IPS-20b (cell line): ENCODE measurements around the gene DAPK2.
"Not testable (repeated sequence)": the region's sequence is repeated elsewhere in the genome, so short reads cannot be mapped to it uniquely, and the experiment has no call there.

Experiments used
- H3K27ac ChIP-seq: one replicate; pipeline ENCODE4 v1.5.1; 2013; ENCODE audit warnings: low read length
- H3K27me3 ChIP-seq: 2 replicates; pipeline ENCODE4 v1.6.1; 2013; ENCODE audit warnings: mild to moderate bottlenecking, low read length, inconsistent platforms; ENCODE audit not compliant: insufficient read depth
- H3K36me3 ChIP-seq: 2 replicates; pipeline ENCODE4 v1.6.1; 2013; ENCODE audit warnings: low read depth, mild to moderate bottlenecking, inconsistent platforms, low read length, moderate library complexity; ENCODE audit not compliant: insufficient read depth
- H3K4me1 ChIP-seq: 2 replicates; pipeline ENCODE4 v1.6.1; 2013; ENCODE audit warnings: mild to moderate bottlenecking, control low read depth, inconsistent platforms, low read length, moderate library complexity; ENCODE audit not compliant: insufficient read depth
- H3K4me3 ChIP-seq: 2 replicates; pipeline ENCODE4 v1.5.1; 2013; ENCODE audit warnings: mild to moderate bottlenecking, low read length, inconsistent platforms
- H3K9ac ChIP-seq: 2 replicates; pipeline ENCODE4 v1.6.1; 2013; ENCODE audit warnings: low read depth, mild to moderate bottlenecking, inconsistent platforms, low read length, moderate library complexity
- H3K9me3 ChIP-seq: 2 replicates; pipeline ENCODE4 v1.6.1; 2013; ENCODE audit warnings: mild to moderate bottlenecking, low read depth, low read length, inconsistent platforms; ENCODE audit not compliant: insufficient read depth

DAPK2 gene

DNA sequence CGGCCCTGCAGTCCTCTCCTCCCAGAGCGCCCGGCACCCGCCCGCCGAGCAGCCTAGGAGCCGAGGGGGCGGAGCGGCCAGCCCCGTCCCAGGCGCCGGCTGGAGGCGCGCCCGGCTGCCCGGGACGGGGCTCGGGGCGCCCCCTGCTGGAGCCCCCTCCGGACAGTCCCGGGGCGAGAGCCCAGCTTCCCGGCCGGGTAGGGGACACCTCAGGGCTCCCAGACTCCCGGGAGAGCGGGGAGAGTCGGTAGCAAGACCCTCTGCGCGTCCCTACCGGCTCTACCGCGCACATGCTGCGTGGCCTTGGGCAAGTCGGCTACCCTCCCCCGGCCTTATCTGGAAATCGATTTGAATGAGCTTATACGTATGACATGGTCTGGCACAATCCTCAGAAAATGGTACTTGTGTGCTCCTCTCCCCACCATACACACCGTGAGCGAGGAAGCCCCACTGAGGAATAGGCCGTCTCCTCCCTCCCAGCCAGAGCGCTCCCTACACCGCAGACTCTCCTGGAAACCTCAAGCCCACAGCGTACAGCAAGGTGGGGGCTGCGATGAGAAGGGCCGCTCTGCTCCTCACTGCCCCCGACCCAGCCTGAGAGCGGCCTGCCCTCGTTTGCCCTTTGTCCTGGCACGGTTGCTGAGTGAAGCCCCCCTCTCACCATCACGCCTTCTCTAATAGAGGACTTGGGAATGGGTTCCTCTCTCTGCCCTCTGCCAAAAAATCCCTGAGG is at the start of gene DAPK2:
DAPK2 (minus strand) TSS at position 65 of the 733 bp plus-strand sequence. CDS start 6,224 bp downstream, outside the sequence.
- Histone ChIP-seq H3K4me1 (0 out of 2 replicates have a peak, but pooled peaks cover 3% of the 10 kb centered on the region), H3K9me3 (no peaks in the 10 kb centered on the region), H3K9ac (peak within 1 kb of the TSS; percentile 61; the same call in 1 of the 2 replicates), H3K27ac (no peak within 1 kb of the TSS), H3K27me3 (peaks cover 54% of the 10 kb centered on the region), H3K36me3 (no peaks in the 10 kb centered on the region), H3K4me3 (peak within 1 kb of the TSS; percentile 79)

- H3K9ac ChIP-seq, result peak overlapping the region; percentile 36; the same call in 1 of the 2 replicates
- no peaks in the 10 kb centered on the region for H3K36me3 ChIP-seq
- no peak overlapping the region for H3K27ac ChIP-seq
- H3K4me1 ChIP-seq, result peaks cover 11% of the 10 kb centered on the region
- H3K27me3 ChIP-seq, result no peaks in the 10 kb centered on the region
- no peaks in the 10 kb centered on the region for H3K9me3 ChIP-seq
- peak overlapping the region; percentile 80 for H3K4me3 ChIP-seq
These were observed 49.1 kb upstream of the DAPK2 start for GRCh38 chr15:64095431-64095794.

GRCh38 chr15:64093627-64094417 is 47.5 kb upstream of the DAPK2 start, which contains the start of gene CIAO2A:
CIAO2A (minus strand) TSS chr15:64093838; CDS start chr15:64093768, 70 bp downstream.
- Histone ChIP-seq H3K4me3 (peak within 1 kb of the TSS; percentile 80), H3K4me1 (peaks cover 11% of the 10 kb centered on the region), H3K27me3 (no peaks in the 10 kb centered on the region), H3K27ac (peak within 1 kb of the TSS; percentile 89), H3K9me3 (no peaks in the 10 kb centered on the region), H3K9ac (peak within 1 kb of the TSS; percentile 92), H3K36me3 (peaks cover 1% of the 10 kb centered on the region; the same call in 1 of the 2 replicates)

DNA sequence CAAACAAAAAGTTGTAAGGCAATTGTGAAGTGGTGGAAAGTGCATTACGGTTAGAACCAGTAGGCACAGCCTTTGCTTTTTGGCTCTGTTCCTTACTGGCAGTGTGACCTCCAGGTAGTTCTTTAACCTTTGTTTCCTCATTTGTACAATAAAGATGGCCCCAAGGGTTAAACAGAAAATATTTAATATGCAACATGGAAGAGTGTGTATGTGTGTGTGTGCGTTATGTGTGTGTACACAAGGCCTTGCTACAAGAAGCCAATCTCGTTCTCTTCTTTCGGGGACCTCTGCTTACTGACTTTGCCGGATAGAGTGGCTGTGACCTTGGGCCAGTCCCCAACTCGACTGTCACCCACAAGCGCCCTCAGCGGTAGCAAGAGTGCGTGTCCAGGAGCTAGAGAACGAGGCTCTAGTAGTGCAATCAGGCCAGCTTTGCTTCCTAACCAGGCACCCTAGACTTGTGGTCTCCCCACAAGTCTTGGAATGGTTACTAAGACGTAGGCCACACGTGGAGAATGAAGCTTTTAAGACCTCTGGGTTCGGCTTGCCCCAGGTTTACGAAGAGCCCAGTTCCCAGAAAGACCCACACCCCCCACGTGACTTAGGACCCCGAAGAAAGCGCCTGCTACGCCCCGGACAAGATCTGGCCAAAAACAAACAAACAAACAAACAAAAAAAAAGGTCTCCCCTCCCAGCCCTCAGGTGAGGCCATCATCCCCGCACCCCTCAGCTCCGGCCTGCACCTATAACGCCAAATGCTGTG is 46.8 kb upstream of the DAPK2 start:
- Histone ChIP-seq H3K9me3 (no peaks in the 10 kb centered on the region), H3K36me3 (peaks cover 9% of the 10 kb centered on the region), H3K4me1 (peaks cover 11% of the 10 kb centered on the region), H3K4me3 (peak overlapping the region; percentile 80), H3K27me3 (no peaks in the 10 kb centered on the region), H3K27ac (peak overlapping the region; percentile 89), H3K9ac (peak overlapping the region; percentile 92)

DNA sequence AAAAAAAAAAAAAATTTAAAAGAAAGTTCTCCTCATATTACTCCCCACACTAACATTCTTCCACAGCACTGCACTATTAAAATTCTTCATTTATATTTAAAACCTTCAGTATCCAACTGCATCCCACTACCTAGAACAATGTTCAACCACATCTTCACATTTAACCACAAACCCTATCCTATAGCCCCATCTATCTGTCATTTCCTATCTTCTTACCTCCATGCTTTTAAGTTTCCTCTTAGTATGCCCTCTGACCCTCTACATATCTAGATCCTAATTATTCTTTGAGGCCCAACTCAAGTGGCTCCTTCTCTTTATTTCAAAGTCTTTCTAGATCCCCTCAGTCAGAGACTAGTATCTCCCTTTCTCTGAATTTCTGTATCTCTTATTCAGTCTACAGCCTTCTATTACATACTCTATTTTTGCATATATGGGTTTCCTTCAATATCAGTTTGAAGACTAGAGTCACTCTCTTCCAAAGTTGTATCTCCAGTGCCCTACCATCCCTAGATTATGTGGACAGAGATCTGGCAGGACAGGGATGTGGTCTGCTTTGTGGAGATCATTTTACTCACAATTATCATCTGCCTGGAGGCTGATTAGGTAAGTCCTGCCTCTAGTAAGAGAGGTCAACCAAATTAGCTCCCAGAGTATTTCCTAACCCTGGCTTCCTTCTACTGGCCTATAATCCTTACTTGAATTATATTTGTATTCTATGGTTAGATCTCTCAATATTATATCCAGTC is 46.0 kb upstream of the DAPK2 start:
- H3K9me3 ChIP-seq, result no peaks in the 10 kb centered on the region
- peak overlapping the region; percentile 92 for H3K9ac ChIP-seq
- no peak overlapping the region for H3K27ac ChIP-seq
- peak overlapping the region; percentile 80 for H3K4me3 ChIP-seq
- H3K4me1 ChIP-seq, result peaks cover 11% of the 10 kb centered on the region
- H3K36me3 ChIP-seq, result peaks cover 17% of the 10 kb centered on the region
- H3K27me3 ChIP-seq, result no peaks in the 10 kb centered on the region

DNA sequence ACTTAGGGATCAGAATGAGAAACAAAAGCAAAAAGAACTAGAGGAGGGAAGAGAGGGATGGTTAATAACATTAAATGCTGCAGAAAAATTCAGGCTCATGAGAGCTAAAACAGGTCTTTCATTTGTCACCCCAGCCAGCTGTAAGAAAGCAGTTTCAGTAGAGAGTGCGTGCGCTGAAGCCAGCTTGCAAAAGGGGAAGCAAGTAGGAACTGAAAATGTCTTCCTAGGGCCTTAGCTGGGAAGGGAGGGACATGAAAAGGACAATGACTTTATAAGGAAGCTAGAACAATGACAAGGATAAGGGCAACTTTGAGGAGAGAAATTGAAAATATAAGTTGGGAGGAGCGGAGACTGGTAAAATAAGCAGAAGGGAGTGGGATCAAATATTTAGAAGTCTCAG is 44.2 kb upstream of the DAPK2 start:
- no peaks in the 10 kb centered on the region for H3K9me3 ChIP-seq
- H3K36me3 ChIP-seq, result peaks cover 19% of the 10 kb centered on the region
- H3K27ac ChIP-seq, result no peak overlapping the region
- H3K4me1 ChIP-seq, result peaks cover 11% of the 10 kb centered on the region
- H3K4me3 ChIP-seq, result no peak overlapping the region
- H3K27me3 ChIP-seq, result no peaks in the 10 kb centered on the region
- H3K9ac ChIP-seq, result no peak overlapping the region

DNA sequence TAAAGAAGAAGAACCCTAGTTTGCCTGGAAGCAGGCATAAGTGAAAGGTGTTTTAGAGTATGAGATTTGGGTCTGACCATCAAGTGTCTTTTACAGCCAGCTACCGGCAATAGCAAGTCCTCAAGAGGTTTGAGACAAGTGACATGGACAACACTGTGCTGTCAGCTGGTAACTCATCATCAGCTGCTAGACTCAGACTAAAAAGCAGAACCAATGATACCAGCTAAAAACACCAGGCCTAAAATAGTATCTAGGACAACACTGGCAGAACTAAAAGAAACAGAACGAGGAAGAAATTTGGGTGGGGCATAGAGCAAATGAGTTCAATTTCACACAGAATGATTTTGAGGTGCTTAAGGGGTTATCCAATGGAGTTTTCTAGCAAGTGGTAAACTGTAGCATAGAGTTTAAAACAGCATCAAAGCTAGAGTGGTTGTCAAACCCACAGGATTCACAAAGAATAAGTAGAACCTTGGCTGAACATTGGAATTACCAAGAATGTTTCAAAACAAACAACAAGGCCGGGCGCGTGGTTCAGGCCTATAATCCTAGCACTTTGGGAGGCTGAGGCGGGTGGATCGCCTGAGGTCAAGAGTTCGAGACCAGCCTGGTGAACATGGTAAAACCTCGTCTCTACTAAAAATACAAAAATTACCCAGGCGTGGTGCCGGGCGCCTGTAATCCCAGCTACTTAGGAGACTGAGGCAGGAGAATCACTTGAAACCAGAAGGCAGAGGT is 43.4 kb upstream of the DAPK2 start:
- peaks cover 8% of the 10 kb centered on the region; the same call in 1 of the 2 replicates for H3K4me1 ChIP-seq
- H3K9ac ChIP-seq, result no peak overlapping the region
- peaks cover 19% of the 10 kb centered on the region for H3K36me3 ChIP-seq
- no peak overlapping the region for H3K4me3 ChIP-seq
- no peaks in the 10 kb centered on the region for H3K9me3 ChIP-seq
- H3K27ac ChIP-seq, result no peak overlapping the region
- H3K27me3 ChIP-seq, result no peaks in the 10 kb centered on the region

GRCh38 chr15:64082757-64083156 is 36.5 kb upstream of the DAPK2 start:
- H3K27me3 ChIP-seq, result no peaks in the 10 kb centered on the region
- H3K36me3 ChIP-seq, result peaks cover 38% of the 10 kb centered on the region
- H3K9me3 ChIP-seq, result no peaks in the 10 kb centered on the region
- no peaks in the 10 kb centered on the region for H3K4me1 ChIP-seq
- H3K27ac ChIP-seq, result no peak overlapping the region
- H3K4me3 ChIP-seq, result no peak overlapping the region
- H3K9ac ChIP-seq, result no peak overlapping the region

- not testable (repeated sequence) for H3K27ac ChIP-seq, H3K9ac ChIP-seq, H3K9me3 ChIP-seq, H3K4me1 ChIP-seq, H3K27me3 ChIP-seq, H3K4me3 ChIP-seq
- peaks cover 37% of the 10 kb centered on the region for H3K36me3 ChIP-seq
These were observed 27.2 kb upstream of the DAPK2 start for GRCh38 chr15:64073496-64073895.

DNA sequence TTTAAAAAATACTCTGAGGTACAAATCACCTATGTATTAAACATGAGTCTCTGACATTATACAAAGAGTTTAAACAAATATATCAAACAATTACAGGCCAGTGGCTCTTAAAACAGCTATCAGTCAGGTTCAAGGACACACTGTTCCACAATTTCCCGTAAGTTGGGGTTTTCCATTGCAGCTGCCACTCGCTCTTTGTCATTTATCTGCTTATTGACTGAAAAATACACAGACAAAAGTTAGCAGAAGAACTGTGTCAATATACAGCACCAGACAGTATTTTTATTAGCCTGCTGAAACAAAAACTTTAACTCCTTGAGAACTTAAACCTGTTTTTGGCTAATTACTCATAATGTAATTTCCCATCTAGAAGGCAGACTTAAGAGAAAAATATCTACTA is 26.5 kb upstream of the DAPK2 start:
- H3K9me3 ChIP-seq, result no peaks in the 10 kb centered on the region
- H3K36me3 ChIP-seq, result peaks cover 37% of the 10 kb centered on the region
- no peaks in the 10 kb centered on the region for H3K27me3 ChIP-seq
- H3K4me3 ChIP-seq, result no peak overlapping the region
- H3K9ac ChIP-seq, result no peak overlapping the region
- no peak overlapping the region for H3K27ac ChIP-seq
- no peaks in the 10 kb centered on the region for H3K4me1 ChIP-seq
